ENCODE results near the gene ZNF614. TPM values are rescaled to one million over a fixed set of nuclear protein-coding genes. Genes with fewer than 3 reads are reported as not detected.

ZNF614 gene
- total RNA-seq, 1 experiment from 2014 or later: 9.9 TPM

GRCh38 chr19:52020506-52020905 lies 7.7 kb downstream of the ZNF614 start:
- Histone ChIP-seq H4K20me1 (ENCODE audit: insufficient read depth) (no peaks in the 10 kb centered on the region), H3K9me2 (ENCODE audit: insufficient read depth) (no peaks in the 10 kb centered on the region), H3K27me3 (ENCODE audit: insufficient read depth, low read depth) (no peaks in the 10 kb centered on the region), H3K36me3 (ENCODE audit: low read depth) (peaks cover 94% of the 10 kb centered on the region), H3K79me2 (ENCODE audit: low read depth) (no peaks in the 10 kb centered on the region), H3K4me3 (no peak overlapping the region), H3K27ac (no peak overlapping the region), H2AFZ (no peak overlapping the region), H3K4me2 (no peak overlapping the region), H3F3A (ENCODE audit: insufficient read depth, low read depth) (no peaks in the 10 kb centered on the region), H3K9me3 (ENCODE audit: insufficient read depth, low read depth) (peaks cover 80% of the 10 kb centered on the region), H3K4me1 (replicated peaks; ENCODE audit: insufficient read depth) (no peaks in the 10 kb centered on the region)
- ChIA-PET CTCF (no interaction called here), POLR2A (ENCODE audit: unreplicated experiment) (no interaction called here)
- intact Hi-C loops (cut with micrococcal nuclease; ENCODE audit: unreplicated experiment): no loop called here
- no TSS peak for BruUV-seq (replicated peaks)
- no peak for DNase-seq
- TF ChIP-seq, protein P1, sequence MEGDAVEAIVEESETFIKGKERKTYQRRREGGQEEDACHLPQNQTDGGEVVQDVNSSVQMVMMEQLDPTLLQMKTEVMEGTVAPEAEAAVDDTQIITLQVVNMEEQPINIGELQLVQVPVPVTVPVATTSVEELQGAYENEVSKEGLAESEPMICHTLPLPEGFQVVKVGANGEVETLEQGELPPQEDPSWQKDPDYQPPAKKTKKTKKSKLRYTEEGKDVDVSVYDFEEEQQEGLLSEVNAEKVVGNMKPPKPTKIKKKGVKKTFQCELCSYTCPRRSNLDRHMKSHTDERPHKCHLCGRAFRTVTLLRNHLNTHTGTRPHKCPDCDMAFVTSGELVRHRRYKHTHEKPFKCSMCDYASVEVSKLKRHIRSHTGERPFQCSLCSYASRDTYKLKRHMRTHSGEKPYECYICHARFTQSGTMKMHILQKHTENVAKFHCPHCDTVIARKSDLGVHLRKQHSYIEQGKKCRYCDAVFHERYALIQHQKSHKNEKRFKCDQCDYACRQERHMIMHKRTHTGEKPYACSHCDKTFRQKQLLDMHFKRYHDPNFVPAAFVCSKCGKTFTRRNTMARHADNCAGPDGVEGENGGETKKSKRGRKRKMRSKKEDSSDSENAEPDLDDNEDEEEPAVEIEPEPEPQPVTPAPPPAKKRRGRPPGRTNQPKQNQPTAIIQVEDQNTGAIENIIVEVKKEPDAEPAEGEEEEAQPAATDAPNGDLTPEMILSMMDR (conservative IDR thresholded peaks at IDR 0.05): no peak
- TF ChIP-seq EZH2 (IDR thresholded peaks at IDR 0.05; ENCODE audit: low read depth): no peak

- Histone ChIP-seq H3K79me2 (ENCODE audit: low read depth) (peaks cover 10% of the 10 kb centered on the region; the same call in 1 of the 2 replicates), H3F3A (ENCODE audit: insufficient read depth, low read depth) (no peaks in the 10 kb centered on the region), H3K4me3 (no peak overlapping the region), H3K27ac (no peak overlapping the region), H3K27me3 (ENCODE audit: insufficient read depth, low read depth) (no peaks in the 10 kb centered on the region), H3K4me1 (replicated peaks; ENCODE audit: insufficient read depth) (peaks cover 8% of the 10 kb centered on the region), H3K36me3 (ENCODE audit: low read depth) (peaks cover 20% of the 10 kb centered on the region), H3K9me3 (ENCODE audit: insufficient read depth, low read depth) (peaks cover 63% of the 10 kb centered on the region), H3K4me2 (no peak overlapping the region), H2AFZ (no peak overlapping the region), H3K9me2 (ENCODE audit: insufficient read depth) (no peaks in the 10 kb centered on the region), H4K20me1 (ENCODE audit: insufficient read depth) (no peaks in the 10 kb centered on the region)
- TF ChIP-seq EZH2 (IDR thresholded peaks at IDR 0.05; ENCODE audit: low read depth): no peak
- TF ChIP-seq, protein P1 (conservative IDR thresholded peaks at IDR 0.05): no peak
- no peak for DNase-seq
- no TSS peak for BruUV-seq (replicated peaks)
- CTCF ChIA-PET: no interaction called here
- intact Hi-C loops (cut with micrococcal nuclease; ENCODE audit: unreplicated experiment): no loop called here
- POLR2A ChIA-PET (ENCODE audit: unreplicated experiment): interaction anchor here (0.6 kb wide), 1 partner anchor 1435 kb away, joined by 3 read pairs; no protein-coding TSS in a partner anchor
Measured at GRCh38 chr19:52010674-52011073, 17.5 kb downstream of the ZNF614 start.

GRCh38 chr19:52007806-52008557 lies 20.2 kb downstream of the ZNF614 start, which contains the start of gene ZNF615:
TSS of gene ZNF615 (minus strand) at chr19:52008211. CDS start at chr19:52003711, 4,500 bp downstream.
- no TSS peak for BruUV-seq (replicated peaks)
- Histone ChIP-seq H3K27ac (peak within 1 kb of the TSS; percentile 34), H3K4me3 (peak within 1 kb of the TSS; percentile 95), H3K9me3 (ENCODE audit: insufficient read depth, low read depth) (peaks cover 69% of the 10 kb centered on the region), H3K27me3 (ENCODE audit: insufficient read depth, low read depth) (no peaks in the 10 kb centered on the region), H3K79me2 (ENCODE audit: low read depth) (peaks cover 10% of the 10 kb centered on the region; the same call in 1 of the 2 replicates), H3K4me2 (peak within 1 kb of the TSS; percentile 85), H2AFZ (peak within 1 kb of the TSS; percentile 100), H3F3A (ENCODE audit: insufficient read depth, low read depth) (no peaks in the 10 kb centered on the region), H3K9me2 (ENCODE audit: insufficient read depth) (no peaks in the 10 kb centered on the region), H3K36me3 (ENCODE audit: low read depth) (peaks cover 15% of the 10 kb centered on the region; the same call in 1 of the 2 replicates), H3K4me1 (replicated peaks; ENCODE audit: insufficient read depth) (peaks cover 8% of the 10 kb centered on the region), H4K20me1 (ENCODE audit: insufficient read depth) (no peaks in the 10 kb centered on the region)
- DNase-seq: peak; percentile 69 to 87
- intact Hi-C loops (cut with micrococcal nuclease; ENCODE audit: unreplicated experiment): no loop called here
- ChIA-PET CTCF (no interaction called here), POLR2A (ENCODE audit: unreplicated experiment) (no interaction called here)
- TF ChIP-seq, protein P1 (conservative IDR thresholded peaks at IDR 0.05): no peak
- TF ChIP-seq EZH2 (IDR thresholded peaks at IDR 0.05; ENCODE audit: low read depth): no peak

Measured in PC-9 (cell line).